PC-3 (cell line): ENCODE data around the gene MOAP1. TPM values are rescaled to one million over a fixed set of nuclear protein-coding genes. Genes with fewer than 3 reads are reported as not detected.

Experiments
- ATAC-seq: fragments of 200-7000 bp; cut with Tn5 transposase; 2 replicates; pipeline ENCODE4 v1.9.1; 2020; ENCODE audit warnings: mild to moderate bottlenecking, moderate library complexity
- BruUV-seq: library from RNA; stranded (reverse); fragments of 400-500 nt; replicated peaks from 2 replicates; lab custom pipeline; 2021; lab: Mats Ljungman, UMichigan
- CTCF ChIA-PET: fragments of 300-600 bp; sonication (Branson Sonifier 250); formaldehyde crosslinking; loops from one replicate; lab custom pipeline; 2022; ENCODE audit warnings: antibody characterized with exemption; lab: Charles Lee
- POLR2A ChIA-PET: fragments of 300-600 bp; sonication (Branson Sonifier 250); formaldehyde crosslinking; loops from one replicate; lab custom pipeline; 2022; ENCODE audit warnings: antibody characterized with exemption; ENCODE audit not compliant: unreplicated experiment; lab: Charles Lee
- DNase-seq: peaks from one replicate; pipeline ENCODE4 v3.0.0-alpha.2; 2015
- H2AFZ ChIP-seq: fragments of 300-600 bp; sonication (generic); 2 replicates; pipeline ENCODE4 v1.6.0; 2016; ENCODE audit warnings: antibody characterized with exemption, low read length
- H3F3A ChIP-seq: fragments of 300-600 bp; sonication (generic); one replicate; pipeline ENCODE4 v1.6.0; 2017; ENCODE audit warnings: antibody characterized with exemption, low read length, control low read depth, mild to moderate bottlenecking; ENCODE audit not compliant: unreplicated experiment
- H3K27ac ChIP-seq: fragments of 300-600 bp; sonication (generic); 2 replicates; pipeline ENCODE4 v1.5.1; 2016; ENCODE audit warnings: mild to moderate bottlenecking, low read length
- H3K27me3 ChIP-seq: fragments of 300-600 bp; sonication (generic); 2 replicates; pipeline ENCODE4 v1.6.1; 2016; ENCODE audit warnings: low read length, mixed read lengths
- H3K36me3 ChIP-seq: fragments of 300-600 bp; sonication (generic); 2 replicates; pipeline ENCODE4 v1.6.1; 2016; ENCODE audit warnings: low read depth, mixed run types, low read length, mixed read lengths
- H3K4me1 ChIP-seq: fragments of 300-600 bp; sonication (generic); 2 replicates; pipeline ENCODE4 v1.5.1; 2016; ENCODE audit warnings: low read length; ENCODE audit not compliant: insufficient read depth
- H3K4me2 ChIP-seq: fragments of 300-600 bp; sonication (generic); 2 replicates; pipeline ENCODE4 v1.6.0; 2016; ENCODE audit warnings: low read length
- H3K4me3 ChIP-seq: fragments of 300-600 bp; sonication (generic); 2 replicates; pipeline ENCODE4 v1.5.1; 2016; ENCODE audit warnings: mild to moderate bottlenecking, low read length, mixed read lengths
- H3K79me2 ChIP-seq: fragments of 300-600 bp; sonication (generic); 2 replicates; pipeline ENCODE4 v1.6.1; 2017; ENCODE audit warnings: low read length, mixed read lengths
- H3K9ac ChIP-seq: fragments of 300-600 bp; sonication (generic); 2 replicates; pipeline ENCODE4 v1.6.0; 2016; ENCODE audit warnings: mild to moderate bottlenecking, low read length
- H3K9me2 ChIP-seq: fragments of 300-600 bp; sonication (generic); replicated peaks from 2 replicates; pipeline ENCODE4 v1.6.1; 2016; ENCODE audit warnings: mixed run types, low read length, mixed read lengths
- H3K9me3 ChIP-seq: fragments of 300-600 bp; sonication (generic); 2 replicates; pipeline ENCODE4 v1.6.1; 2016; ENCODE audit warnings: low read length, mixed read lengths
- H4K20me1 ChIP-seq: fragments of 300-600 bp; sonication (generic); 2 replicates; pipeline ENCODE4 v1.6.1; 2016; ENCODE audit warnings: low read length, mixed read lengths
- CTCF ChIP-seq: fragments of 300-600 bp; sonication (generic); conservative IDR thresholded peaks from 2 replicates; pipeline ENCODE4 v1.5.1; 2017; ENCODE audit warnings: antibody characterized with exemption, low read depth, mild to moderate bottlenecking, low read length
- EZH2 ChIP-seq: fragments of 300-600 bp; sonication (generic); IDR thresholded peaks from one replicate; pipeline ENCODE4 v1.6.1; 2017; ENCODE audit warnings: antibody characterized with exemption, mild to moderate bottlenecking, low read length; ENCODE audit not compliant: unreplicated experiment
- EZH2phosphoT487 ChIP-seq: fragments of 300-600 bp; sonication (generic); IDR thresholded peaks from 2 replicates; pipeline ENCODE4 v1.6.1; 2018; ENCODE audit warnings: mild to moderate bottlenecking, antibody characterized with exemption, low read length, borderline replicate concordance
- intact Hi-C: fragments of 100-400 bp; cut with micrococcal nuclease; formaldehyde crosslinking; loops from 2 replicates; pipeline ENCODE4 v1.9.0; 2023
- total RNA-seq: library from RNA; depleted of rRNA; stranded (reverse); fragments of >200 nt; gene quantifications from 2 replicates; pipeline ENCODE4 v1.2.3, GENCODE V29; 2014

MOAP1 gene
- total RNA-seq, 1 experiment from 2014 or later: 15.6 TPM

- Histone ChIP-seq H3K27me3 (no peaks in the 10 kb centered on the region), H2AFZ (no peak overlapping the region), H3K36me3 (peaks cover 15% of the 10 kb centered on the region; the same call in 1 of the 2 replicates), H4K20me1 (no peaks in the 10 kb centered on the region), H3K9me3 (no peaks in the 10 kb centered on the region), H3K4me2 (no peak overlapping the region), H3K4me3 (no peak overlapping the region), H3K9me2 (no peaks in the 10 kb centered on the region), H3K9ac (no peak overlapping the region), H3K4me1 (peaks cover 5% of the 10 kb centered on the region; the same call in 1 of the 2 replicates), H3F3A (no peaks in the 10 kb centered on the region), H3K27ac (no peak overlapping the region), H3K79me2 (no peaks in the 10 kb centered on the region)
- intact Hi-C loops: no loop called here
- CTCF ChIA-PET: no interaction called here
- DNase-seq (no peak), ATAC-seq (no peak)
- TF ChIP-seq CTCF: no peak
- no peak for TF ChIP-seq EZH2phosphoT487
- no peak for TF ChIP-seq EZH2
- no TSS peak for BruUV-seq
- POLR2A ChIA-PET: no interaction called here
Observed at GRCh38 chr14:93228550-93228949, 43.9 kb upstream of the MOAP1 start.

DNA sequence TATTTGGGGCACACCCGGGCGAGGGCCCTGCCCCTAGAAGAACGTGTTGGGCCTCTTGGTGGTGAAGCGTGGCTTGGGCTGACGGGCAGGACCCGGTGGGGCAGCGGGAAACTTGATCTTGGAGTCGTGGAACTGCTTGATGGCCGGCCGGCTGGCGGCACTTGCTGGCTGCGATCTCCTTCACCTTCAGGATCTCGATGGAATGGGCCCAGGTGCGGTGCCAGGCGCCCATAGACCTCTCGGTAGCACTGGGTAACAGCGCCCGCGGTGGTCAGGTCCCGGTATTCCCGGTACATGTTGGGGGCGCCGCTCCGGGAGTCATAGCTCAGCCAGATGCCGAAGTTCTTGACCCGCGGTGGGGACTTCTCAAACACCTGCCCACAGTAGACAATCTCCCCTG lies 38.9 kb upstream of the MOAP1 start:
- intact Hi-C loops: no loop called here
- CTCF ChIA-PET: no interaction called here
- Histone ChIP-seq H2AFZ (no peak overlapping the region), H3K79me2 (no peaks in the 10 kb centered on the region), H3K27ac (no peak overlapping the region), H3K36me3 (peaks cover 21% of the 10 kb centered on the region; the same call in 1 of the 2 replicates), H3K27me3 (no peaks in the 10 kb centered on the region), H3F3A (no peaks in the 10 kb centered on the region), H3K9me3 (no peaks in the 10 kb centered on the region), H3K4me3 (no peak overlapping the region), H4K20me1 (no peaks in the 10 kb centered on the region), H3K4me1 (no peaks in the 10 kb centered on the region), H3K9me2 (no peaks in the 10 kb centered on the region), H3K9ac (no peak overlapping the region), H3K4me2 (no peak overlapping the region)
- BruUV-seq: no TSS peak
- DNase-seq (no peak), ATAC-seq (no peak)
- POLR2A ChIA-PET: no interaction called here
- TF ChIP-seq CTCF (no peak), EZH2 (no peak), EZH2phosphoT487 (no peak)

- ATAC-seq: no peak
- Histone ChIP-seq H3K9ac (no peak overlapping the region), H2AFZ (no peak overlapping the region), H3K4me3 (no peak overlapping the region), H3K9me3 (no peaks in the 10 kb centered on the region), H3K9me2 (no peaks in the 10 kb centered on the region), H3K4me2 (no peak overlapping the region), H3K27me3 (no peaks in the 10 kb centered on the region), H3K27ac (no peak overlapping the region), H3K4me1 (no peaks in the 10 kb centered on the region), H3F3A (no peaks in the 10 kb centered on the region), H3K36me3 (peaks cover 11% of the 10 kb centered on the region; the same call in 1 of the 2 replicates), H3K79me2 (no peaks in the 10 kb centered on the region), H4K20me1 (no peaks in the 10 kb centered on the region)
- no TSS peak for BruUV-seq
- TF ChIP-seq EZH2phosphoT487: no peak
- TF ChIP-seq CTCF: no peak
- TF ChIP-seq EZH2: no peak
- DNase-seq: no peak
- intact Hi-C loops: no loop called here
- ChIA-PET CTCF (no interaction called here), POLR2A (no interaction called here)
Observed at GRCh38 chr14:93220509-93220908, 35.8 kb upstream of the MOAP1 start.
